ENCODE data around the gene TMEM132D.

TMEM132D gene

GRCh38 chr12:129870136-129870535 lies 33.7 kb downstream of the TMEM132D start:
- Histone ChIP-seq H2BK12ac (ENCODE audit: low read length in 2 of 2) (no peak overlapping the region), H4K8ac (ENCODE audit: low read length) (no peak overlapping the region), H2BK5ac (ENCODE audit: low read depth, low read length, poor library complexity, severe bottlenecking) (no peak overlapping the region), H2AFZ (ENCODE audit: low read depth, low read length) (no peak overlapping the region), H3K4me1 (ENCODE audit: control insufficient read depth, insufficient read depth, low read depth, low read length) (no peaks in the 10 kb centered on the region), H3K79me1 (replicated peaks; ENCODE audit: low read length, poor library complexity, severe bottlenecking) (no peaks in the 10 kb centered on the region), H4K91ac (ENCODE audit: low read length) (no peak overlapping the region), H3K27me3 (ENCODE audit: control insufficient read depth in 1 of 2, insufficient read depth in 1 of 2, low read length in 2 of 2) (no peaks in the 10 kb centered on the region), H3K23ac (ENCODE audit: low read length in 2 of 2) (no peak overlapping the region), H3K18ac (ENCODE audit: low read depth in 1 of 2, low read length in 2 of 2) (no peak overlapping the region), H2AK5ac (ENCODE audit: low read length, severe bottlenecking) (no peak overlapping the region), H3K9ac (ENCODE audit: low read length) (no peak overlapping the region), H3K27ac (ENCODE audit: low read length, poor library complexity, severe bottlenecking) (no peak overlapping the region), H3K36me3 (ENCODE audit: control insufficient read depth in 1 of 2, insufficient read depth in 2 of 2, low read depth in 1 of 2, low read length in 2 of 2) (no peaks in the 10 kb centered on the region), H2BK15ac (ENCODE audit: low read depth, poor library complexity, severe bottlenecking) (no peak overlapping the region), H3K14ac (ENCODE audit: low read length in 2 of 2) (no peak overlapping the region), H3K4me3 (ENCODE audit: insufficient read depth in 1 of 2, low read depth in 1 of 2, low read length in 2 of 2) (no peak overlapping the region), H3K9me3 (ENCODE audit: control insufficient read depth, low read length) (peaks cover 24% of the 10 kb centered on the region), H2BK120ac (ENCODE audit: low read depth, low read length) (no peak overlapping the region), H3K4me2 (ENCODE audit: low read length, poor library complexity, severe bottlenecking) (no peak overlapping the region), H3K4ac (ENCODE audit: low read depth in 1 of 2, low read length in 2 of 2) (no peak overlapping the region)
- DNase-seq, result no peak
- WGBS, result 38% methylated on average over 2 of the region's 2 CpGs

DNA sequence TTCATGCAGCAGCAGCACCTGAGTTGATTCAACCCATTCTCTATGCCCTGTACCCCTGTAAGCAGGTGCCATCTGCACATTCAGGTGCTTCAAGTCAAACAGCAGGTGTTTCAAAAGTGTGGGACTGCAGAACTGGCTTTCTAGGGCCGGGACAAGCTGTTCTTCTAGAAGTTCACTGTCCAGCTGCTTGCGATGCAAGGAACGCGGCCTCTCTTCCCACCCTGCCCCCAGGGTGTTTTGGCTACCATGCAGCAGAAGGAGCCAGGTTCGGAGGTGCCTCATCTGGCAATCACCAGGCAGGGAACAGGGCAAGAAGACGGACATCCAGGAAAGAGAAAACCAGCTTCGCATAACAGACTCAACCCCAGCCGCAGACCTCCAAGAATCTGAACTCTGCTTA lies 35.2 kb downstream of the TMEM132D start:
- Histone ChIP-seq H2AK5ac (ENCODE audit: low read length, severe bottlenecking) (no peak overlapping the region), H3K14ac (ENCODE audit: low read length in 2 of 2) (no peak overlapping the region), H3K9ac (ENCODE audit: low read length) (no peak overlapping the region), H2BK12ac (ENCODE audit: low read length in 2 of 2) (no peak overlapping the region), H2BK15ac (ENCODE audit: low read depth, poor library complexity, severe bottlenecking) (no peak overlapping the region), H3K4me3 (ENCODE audit: insufficient read depth in 1 of 2, low read depth in 1 of 2, low read length in 2 of 2) (no peak overlapping the region), H3K79me1 (replicated peaks; ENCODE audit: low read length, poor library complexity, severe bottlenecking) (no peaks in the 10 kb centered on the region), H2AFZ (ENCODE audit: low read depth, low read length) (no peak overlapping the region), H3K4ac (ENCODE audit: low read depth in 1 of 2, low read length in 2 of 2) (no peak overlapping the region), H3K27me3 (ENCODE audit: control insufficient read depth in 1 of 2, insufficient read depth in 1 of 2, low read length in 2 of 2) (no peaks in the 10 kb centered on the region), H2BK5ac (ENCODE audit: low read depth, low read length, poor library complexity, severe bottlenecking) (no peak overlapping the region), H3K4me2 (ENCODE audit: low read length, poor library complexity, severe bottlenecking) (no peak overlapping the region), H3K4me1 (ENCODE audit: control insufficient read depth, insufficient read depth, low read depth, low read length) (no peaks in the 10 kb centered on the region), H3K18ac (ENCODE audit: low read depth in 1 of 2, low read length in 2 of 2) (no peak overlapping the region), H3K27ac (ENCODE audit: low read length, poor library complexity, severe bottlenecking) (no peak overlapping the region), H3K23ac (ENCODE audit: low read length in 2 of 2) (no peak overlapping the region), H2BK120ac (ENCODE audit: low read depth, low read length) (no peak overlapping the region), H3K36me3 (ENCODE audit: control insufficient read depth in 1 of 2, insufficient read depth in 2 of 2, low read depth in 1 of 2, low read length in 2 of 2) (no peaks in the 10 kb centered on the region), H4K91ac (ENCODE audit: low read length) (no peak overlapping the region), H4K8ac (ENCODE audit: low read length) (no peak overlapping the region), H3K9me3 (ENCODE audit: control insufficient read depth, low read length) (peaks cover 24% of the 10 kb centered on the region)
- no peak for DNase-seq
- 79% methylated on average over 8 of the region's 8 CpGs for WGBS

DNA sequence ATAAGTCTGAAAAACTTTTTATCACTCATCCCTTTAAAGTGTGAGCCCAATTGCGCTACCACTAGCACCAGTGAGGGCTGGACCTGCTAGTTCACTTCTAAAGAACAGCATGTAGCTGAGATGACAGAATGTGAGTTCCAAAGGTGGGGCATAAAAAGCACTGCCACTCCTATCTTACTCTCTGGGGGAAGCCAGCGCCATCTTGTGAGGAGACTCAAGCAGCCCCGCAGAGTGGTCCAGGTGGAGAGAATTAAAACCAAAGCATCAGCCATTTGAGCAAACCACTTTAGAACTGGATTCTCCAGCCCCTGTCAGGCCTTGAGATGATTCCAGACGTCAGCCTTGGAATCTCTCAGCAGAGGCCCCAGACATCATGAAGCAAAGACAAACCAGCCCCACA lies 39.9 kb downstream of the TMEM132D start:
- Histone ChIP-seq H3K4me2 (ENCODE audit: low read length, poor library complexity, severe bottlenecking) (no peak overlapping the region), H2BK120ac (ENCODE audit: low read depth, low read length) (no peak overlapping the region), H2BK12ac (ENCODE audit: low read length in 2 of 2) (no peak overlapping the region), H3K14ac (ENCODE audit: low read length in 2 of 2) (no peak overlapping the region), H2BK5ac (ENCODE audit: low read depth, low read length, poor library complexity, severe bottlenecking) (no peak overlapping the region), H2BK15ac (ENCODE audit: low read depth, poor library complexity, severe bottlenecking) (no peak overlapping the region), H4K91ac (ENCODE audit: low read length) (no peak overlapping the region), H3K4ac (ENCODE audit: low read depth in 1 of 2, low read length in 2 of 2) (no peak overlapping the region), H2AFZ (ENCODE audit: low read depth, low read length) (no peak overlapping the region), H3K9ac (ENCODE audit: low read length) (no peak overlapping the region), H3K18ac (ENCODE audit: low read depth in 1 of 2, low read length in 2 of 2) (no peak overlapping the region), H3K36me3 (ENCODE audit: control insufficient read depth in 1 of 2, insufficient read depth in 2 of 2, low read depth in 1 of 2, low read length in 2 of 2) (no peaks in the 10 kb centered on the region), H3K23ac (ENCODE audit: low read length in 2 of 2) (no peak overlapping the region), H3K4me1 (ENCODE audit: control insufficient read depth, insufficient read depth, low read depth, low read length) (no peaks in the 10 kb centered on the region), H2AK5ac (ENCODE audit: low read length, severe bottlenecking) (no peak overlapping the region), H3K4me3 (ENCODE audit: insufficient read depth in 1 of 2, low read depth in 1 of 2, low read length in 2 of 2) (no peak overlapping the region), H3K27me3 (ENCODE audit: control insufficient read depth in 1 of 2, insufficient read depth in 1 of 2, low read length in 2 of 2) (no peaks in the 10 kb centered on the region), H3K27ac (ENCODE audit: low read length, poor library complexity, severe bottlenecking) (no peak overlapping the region), H3K9me3 (ENCODE audit: control insufficient read depth, low read length) (peaks cover 12% of the 10 kb centered on the region), H3K79me1 (replicated peaks; ENCODE audit: low read length, poor library complexity, severe bottlenecking) (no peaks in the 10 kb centered on the region), H4K8ac (ENCODE audit: low read length) (no peak overlapping the region)
- 61% methylated on average over 4 of the region's 4 CpGs for WGBS
- DNase-seq, result no peak

DNA sequence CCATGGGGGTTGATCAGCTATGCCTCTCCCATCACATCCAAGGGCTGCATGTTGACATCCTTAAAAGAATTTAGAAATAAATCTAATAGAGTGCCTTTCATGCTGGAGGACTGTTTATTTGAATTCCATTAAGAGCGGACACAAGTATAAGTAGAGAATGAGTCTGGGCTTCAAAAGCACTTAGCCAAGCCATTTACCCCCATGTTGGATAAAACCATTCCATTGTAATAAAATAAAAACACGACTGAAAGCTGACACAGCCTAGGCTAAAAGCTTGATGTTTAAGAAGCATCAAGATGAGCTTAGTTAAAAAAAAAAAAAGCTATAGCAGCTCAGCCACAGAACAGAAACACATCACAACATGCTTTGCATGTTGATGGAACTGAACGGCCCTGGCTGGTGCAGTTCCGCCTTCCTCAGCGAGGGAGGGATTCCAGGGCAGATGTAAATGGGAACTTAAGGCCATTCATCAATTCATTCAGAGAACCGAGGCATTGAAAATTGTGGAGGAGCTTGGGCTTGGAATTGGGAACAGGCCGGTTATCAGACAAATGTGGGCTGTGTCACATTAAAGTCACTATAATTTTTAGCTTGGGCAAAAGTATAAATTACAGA lies 41.2 kb downstream of the TMEM132D start:
- Histone ChIP-seq H3K9ac (ENCODE audit: low read length) (no peak overlapping the region), H4K8ac (ENCODE audit: low read length) (no peak overlapping the region), H3K27me3 (ENCODE audit: control insufficient read depth in 1 of 2, insufficient read depth in 1 of 2, low read length in 2 of 2) (no peaks in the 10 kb centered on the region), H2BK120ac (ENCODE audit: low read depth, low read length) (no peak overlapping the region), H3K4me2 (ENCODE audit: low read length, poor library complexity, severe bottlenecking) (no peak overlapping the region), H3K79me1 (replicated peaks; ENCODE audit: low read length, poor library complexity, severe bottlenecking) (no peaks in the 10 kb centered on the region), H3K14ac (ENCODE audit: low read length in 2 of 2) (no peak overlapping the region), H3K4ac (ENCODE audit: low read depth in 1 of 2, low read length in 2 of 2) (no peak overlapping the region), H4K91ac (ENCODE audit: low read length) (no peak overlapping the region), H2AK5ac (ENCODE audit: low read length, severe bottlenecking) (no peak overlapping the region), H3K27ac (ENCODE audit: low read length, poor library complexity, severe bottlenecking) (no peak overlapping the region), H3K4me3 (ENCODE audit: insufficient read depth in 1 of 2, low read depth in 1 of 2, low read length in 2 of 2) (no peak overlapping the region), H3K18ac (ENCODE audit: low read depth in 1 of 2, low read length in 2 of 2) (no peak overlapping the region), H2BK15ac (ENCODE audit: low read depth, poor library complexity, severe bottlenecking) (no peak overlapping the region), H3K9me3 (ENCODE audit: control insufficient read depth, low read length) (peaks cover 12% of the 10 kb centered on the region), H2AFZ (ENCODE audit: low read depth, low read length) (no peak overlapping the region), H2BK12ac (ENCODE audit: low read length in 2 of 2) (no peak overlapping the region), H3K36me3 (ENCODE audit: control insufficient read depth in 1 of 2, insufficient read depth in 2 of 2, low read depth in 1 of 2, low read length in 2 of 2) (no peaks in the 10 kb centered on the region), H3K4me1 (ENCODE audit: control insufficient read depth, insufficient read depth, low read depth, low read length) (no peaks in the 10 kb centered on the region), H3K23ac (ENCODE audit: low read length in 2 of 2) (no peak overlapping the region), H2BK5ac (ENCODE audit: low read depth, low read length, poor library complexity, severe bottlenecking) (no peak overlapping the region)
- 65% methylated on average over 7 of the region's 7 CpGs for WGBS
- DNase-seq, result no peak

Measured in mesenchymal stem cell (in vitro differentiated cells and primary cell).